NCI-H2107 treated with DMSO at 0.1 percent for 48 hours (cell line): Measurements from ENCODE around the gene STXBP3.
A peak's percentile ranks its signal among the peaks of the same experiment; 100 is the strongest.

Experiments used
- DNase-seq: peaks from one replicate; lab custom pipeline; 2025; ENCODE audit not compliant: unreplicated experiment; lab: John Stamatoyannopoulos, UW

STXBP3 gene

DNA sequence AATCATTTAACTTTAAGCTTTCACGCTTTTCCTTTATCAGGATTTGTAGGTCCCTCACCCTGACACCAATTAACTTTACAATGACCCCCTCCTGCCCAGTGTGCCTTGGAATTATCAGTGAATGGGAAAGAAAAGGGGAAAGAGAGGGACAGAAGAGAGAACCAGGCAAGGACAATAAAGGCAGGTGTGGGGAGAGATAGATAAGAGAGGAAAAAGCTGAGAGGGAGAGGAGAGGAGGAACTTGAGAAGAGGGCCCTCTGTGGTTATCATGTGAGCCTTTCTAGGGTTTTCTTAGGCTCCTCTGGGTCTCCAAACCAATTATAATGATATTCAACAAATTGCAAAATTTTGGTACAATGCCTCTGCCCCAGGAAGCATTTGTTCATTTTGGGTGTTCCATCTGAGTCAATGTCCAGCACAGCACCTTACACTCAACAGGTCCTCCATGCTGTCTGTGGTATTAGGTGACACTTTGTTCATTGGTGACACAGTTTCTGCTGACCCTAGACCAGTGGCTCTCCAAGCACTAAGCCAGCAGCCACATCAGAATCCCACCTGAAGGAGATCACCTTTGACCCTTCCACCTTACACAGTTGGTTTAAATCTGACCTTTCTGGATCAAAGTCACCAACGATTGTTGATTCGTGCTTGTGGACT is 96.2 kb downstream of the STXBP3 start:
- DNase-seq, result no peak

DNA sequence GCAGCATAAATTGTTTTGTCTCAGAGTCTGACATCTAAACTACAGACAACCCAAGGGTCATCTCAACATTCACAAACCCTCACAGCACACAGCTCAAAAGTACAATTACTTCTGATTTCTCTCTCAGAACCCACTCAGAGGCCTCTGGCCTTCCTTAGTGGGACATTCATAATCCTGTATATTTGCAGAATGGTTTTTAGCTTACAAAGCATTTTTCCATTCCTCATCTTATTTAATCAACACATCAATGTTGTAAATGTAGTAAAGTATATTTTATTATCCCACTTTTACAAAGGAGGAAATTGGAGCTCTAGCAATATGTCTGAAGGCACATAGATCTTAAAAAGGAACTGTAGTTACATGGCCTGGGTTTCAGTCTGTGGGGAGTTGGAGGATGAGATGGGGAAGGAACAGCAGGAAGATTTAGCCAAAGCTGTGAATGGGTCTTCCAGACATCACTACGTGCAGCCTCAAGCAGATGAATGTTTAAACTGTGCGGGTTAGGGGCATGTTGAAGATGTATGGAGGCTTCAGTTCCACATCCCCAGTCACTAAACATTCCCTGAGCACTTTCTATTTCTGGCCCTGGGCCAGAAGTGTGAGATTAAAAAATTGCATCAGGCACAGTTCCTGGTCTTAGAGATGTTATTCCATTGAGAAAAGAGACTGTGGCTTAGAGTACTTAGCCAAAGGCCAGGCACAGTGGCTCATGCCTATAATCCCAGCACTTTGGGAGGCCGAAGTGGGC is 97.1 kb downstream of the STXBP3 start:
- no peak for DNase-seq

DNA sequence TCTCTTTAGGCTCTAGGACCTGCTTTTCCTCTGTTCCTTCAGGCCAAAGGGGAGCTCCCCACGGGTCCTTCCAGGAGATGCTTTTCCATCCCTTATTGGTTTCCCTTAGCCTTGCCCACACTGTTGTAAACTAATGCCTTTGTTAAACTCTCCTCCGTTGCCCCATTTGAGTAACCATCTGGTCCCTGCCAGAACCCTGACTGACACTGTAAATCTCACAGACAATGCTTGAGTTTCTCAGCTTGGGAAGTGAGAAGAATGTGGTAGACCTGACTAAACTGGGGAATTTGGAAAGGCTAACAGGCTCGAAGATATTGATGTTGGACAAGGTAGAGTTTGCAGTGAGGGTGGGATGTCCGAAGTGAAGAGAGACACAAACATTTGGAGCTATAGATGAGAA is 99.0 kb downstream of the STXBP3 start:
- DNase-seq, result no peak

DNA sequence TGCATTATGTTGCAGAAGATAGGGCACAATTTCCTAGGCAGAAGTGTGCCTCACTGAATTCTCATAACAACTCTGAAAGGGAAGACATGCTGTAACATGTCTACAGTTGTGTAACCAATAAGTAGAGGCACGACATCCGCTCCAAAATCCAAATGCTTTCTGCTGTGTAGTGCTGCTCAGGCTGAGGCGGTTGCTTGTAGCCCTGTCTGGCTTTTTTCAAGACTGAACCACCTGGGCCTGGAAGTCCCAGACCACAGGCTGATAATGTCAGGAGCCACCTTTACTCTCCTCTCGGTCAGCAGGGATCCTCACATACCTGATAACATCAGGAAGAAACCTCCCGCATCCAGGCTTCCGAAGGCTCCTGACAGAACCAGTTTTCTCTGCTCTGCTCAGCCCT is 99.5 kb downstream of the STXBP3 start:
- DNase-seq, result no peak

DNA sequence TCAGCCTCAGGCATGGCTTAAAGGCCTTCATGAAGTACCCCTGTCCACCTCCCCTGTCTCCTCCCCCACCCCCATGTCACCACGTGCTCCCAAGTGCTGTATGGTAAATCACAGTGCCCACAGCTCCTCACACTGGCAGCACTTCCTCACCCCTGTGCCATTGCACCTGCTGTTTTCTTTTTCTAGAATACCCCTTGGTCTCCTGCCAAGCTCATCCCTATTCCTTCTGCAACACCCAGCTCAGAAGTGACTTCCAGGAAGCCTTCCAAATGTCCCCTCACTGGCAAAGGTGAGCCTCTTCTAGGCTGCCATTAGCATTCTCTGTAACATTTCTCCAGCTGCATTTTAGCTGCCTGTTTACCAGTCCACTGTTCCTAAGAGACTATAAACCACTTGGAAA is 101.0 kb downstream of the STXBP3 start:
- DNase-seq, result peak; percentile 17

DNA sequence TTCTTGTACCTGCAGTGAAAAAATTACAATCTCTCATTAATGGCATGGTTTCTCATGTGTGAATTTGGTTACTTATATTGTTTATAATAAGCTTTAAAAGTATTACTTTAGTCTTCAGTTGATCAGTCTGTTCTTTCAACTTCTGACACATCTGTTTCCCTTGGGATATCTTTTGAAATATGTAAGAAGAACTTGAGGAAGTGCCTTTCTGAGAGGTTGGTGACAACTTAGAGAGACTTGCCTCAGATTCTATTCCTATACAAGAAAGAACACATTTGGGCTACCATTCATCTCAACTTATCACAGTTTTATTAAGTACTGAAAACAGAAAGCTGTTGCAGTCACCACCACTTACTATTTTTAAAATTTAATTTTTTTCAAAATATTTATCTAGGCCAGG is 102.3 kb downstream of the STXBP3 start:
- no peak for DNase-seq

DNA sequence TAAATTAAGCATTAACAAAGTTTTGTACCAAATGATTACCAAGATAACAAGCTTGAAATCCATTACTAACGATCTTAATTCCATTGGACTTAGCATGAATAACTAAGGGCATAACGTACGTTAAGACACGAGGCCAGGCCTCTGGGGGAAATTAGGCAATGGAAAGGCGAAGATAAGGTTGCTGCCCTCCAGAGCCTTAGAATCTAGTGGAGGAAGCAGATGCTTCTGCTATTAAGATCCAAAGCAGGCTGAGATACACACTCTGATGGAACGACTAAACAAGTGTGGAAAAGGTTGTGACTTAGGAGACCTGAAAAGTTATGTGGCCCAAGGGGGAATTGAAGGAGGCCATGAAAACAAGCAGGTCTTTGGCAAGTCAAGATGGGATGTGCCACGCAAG is 104.5 kb downstream of the STXBP3 start:
- no peak for DNase-seq

DNA sequence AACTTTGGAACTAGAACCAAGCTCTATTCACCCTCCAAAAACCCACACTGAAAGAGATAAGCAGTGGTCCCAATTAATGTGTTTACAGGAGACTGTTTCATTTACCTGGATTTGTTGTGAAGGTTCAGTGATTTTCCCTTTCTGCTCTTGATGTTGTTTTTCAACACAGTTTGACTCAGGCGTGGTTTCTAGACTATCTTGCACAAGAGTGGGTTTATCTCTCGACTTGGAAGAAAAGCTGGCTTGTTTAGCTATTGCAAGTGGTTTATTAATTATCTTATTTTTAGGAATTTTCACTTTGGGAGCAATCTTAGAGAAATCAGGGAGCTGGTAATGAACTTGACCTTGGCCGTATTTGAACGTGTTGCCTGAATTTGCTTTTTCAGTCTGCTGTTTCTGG is 105.1 kb downstream of the STXBP3 start:
- no peak for DNase-seq

DNA sequence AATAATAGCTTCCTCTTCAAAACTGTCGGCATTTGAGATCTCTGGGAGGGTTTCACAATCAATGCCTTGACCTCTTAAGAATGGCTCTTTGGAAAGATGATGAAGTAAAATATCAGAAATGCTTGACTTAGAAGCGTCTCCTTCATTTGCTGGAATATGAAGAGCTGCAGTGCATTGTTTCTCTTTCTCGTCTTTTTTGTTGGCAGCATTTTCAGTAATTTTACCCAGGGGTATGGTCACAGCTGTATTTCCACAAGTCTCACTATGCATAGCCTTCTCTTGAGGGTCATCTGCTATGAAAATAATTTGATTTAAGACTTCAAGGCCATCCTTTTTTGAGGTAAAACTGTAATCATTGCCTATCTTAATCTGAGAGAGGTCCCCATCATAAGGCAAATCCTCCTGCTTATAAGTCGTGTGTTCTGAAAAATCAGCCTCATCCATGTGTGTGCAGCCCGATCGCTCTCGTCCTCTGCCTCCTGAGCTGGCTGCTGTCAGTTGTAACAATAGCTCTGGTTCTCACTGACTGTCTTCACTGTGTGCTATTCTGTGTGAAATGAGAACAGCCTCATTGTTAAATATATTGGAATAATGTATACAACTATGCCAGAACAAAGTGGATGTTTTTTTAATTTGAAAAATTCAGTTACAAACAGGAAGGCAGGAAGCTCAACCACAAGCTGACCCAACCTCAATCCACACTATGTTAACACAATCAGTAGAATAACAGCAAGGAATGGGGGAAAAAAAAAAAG is 105.9 kb downstream of the STXBP3 start:
- DNase-seq, result no peak

DNA sequence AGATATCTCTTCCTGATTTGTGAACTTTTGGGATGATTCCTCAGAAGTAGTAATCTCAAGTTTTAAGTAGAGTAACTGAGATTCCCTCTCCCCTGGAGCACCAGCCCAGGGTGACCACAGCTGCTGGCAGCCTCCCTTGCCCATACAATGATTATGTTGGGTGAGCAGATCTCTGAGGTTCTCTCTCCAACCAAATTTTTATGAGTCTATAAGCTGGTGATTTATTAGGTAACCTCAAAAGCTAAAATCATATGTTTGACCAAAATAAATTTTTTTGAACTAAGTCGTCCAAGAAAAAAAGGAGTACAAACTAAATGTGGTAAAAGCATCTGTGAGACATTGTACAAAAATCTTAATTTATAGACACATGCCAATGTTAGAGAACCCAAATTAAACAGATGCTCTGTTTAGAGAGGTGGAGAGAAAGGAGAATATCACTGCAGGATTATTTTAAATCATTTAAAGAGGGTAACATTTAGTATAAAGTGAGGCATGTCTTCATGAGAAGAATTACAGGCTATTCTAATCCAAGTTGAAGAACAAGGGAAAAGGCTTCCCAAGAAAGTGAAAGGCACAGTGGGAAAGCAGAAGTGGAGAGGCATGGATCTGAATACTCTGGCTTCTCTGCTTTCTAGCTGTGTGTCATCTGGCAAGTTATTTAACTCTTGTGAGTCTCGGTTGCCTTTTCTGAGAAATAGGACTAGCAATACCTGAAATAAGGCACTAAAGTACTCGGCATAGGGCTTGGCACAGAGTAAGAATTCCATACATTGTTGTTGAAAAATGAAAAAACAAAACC is 107.9 kb downstream of the STXBP3 start:
- DNase-seq, result no peak

DNA sequence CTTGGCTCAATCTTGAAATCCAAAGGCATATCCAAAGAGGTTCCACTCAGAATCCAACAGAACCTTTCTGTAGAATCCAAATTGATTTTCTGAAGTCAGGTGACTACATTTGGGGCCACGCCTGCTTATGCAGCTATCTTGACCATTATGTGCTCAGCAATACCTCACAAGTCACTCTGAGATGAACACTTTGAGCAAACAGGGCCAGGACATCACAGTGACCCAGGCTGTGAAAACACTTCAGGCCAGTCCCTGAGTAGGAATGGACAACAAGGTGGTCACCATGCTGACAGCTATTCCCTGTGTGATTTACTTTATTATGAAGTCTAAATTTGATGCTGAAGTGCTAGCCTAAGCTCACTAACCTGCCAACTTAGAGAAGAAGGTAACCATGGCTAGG is 110.5 kb downstream of the STXBP3 start, which contains the start of gene AKNAD1:
Gene AKNAD1, minus strand, starts transcription at position 101 of the 400 bp plus-strand sequence. CDS start 4,430 bp downstream, outside the sequence.
- DNase-seq, result no peak

DNA sequence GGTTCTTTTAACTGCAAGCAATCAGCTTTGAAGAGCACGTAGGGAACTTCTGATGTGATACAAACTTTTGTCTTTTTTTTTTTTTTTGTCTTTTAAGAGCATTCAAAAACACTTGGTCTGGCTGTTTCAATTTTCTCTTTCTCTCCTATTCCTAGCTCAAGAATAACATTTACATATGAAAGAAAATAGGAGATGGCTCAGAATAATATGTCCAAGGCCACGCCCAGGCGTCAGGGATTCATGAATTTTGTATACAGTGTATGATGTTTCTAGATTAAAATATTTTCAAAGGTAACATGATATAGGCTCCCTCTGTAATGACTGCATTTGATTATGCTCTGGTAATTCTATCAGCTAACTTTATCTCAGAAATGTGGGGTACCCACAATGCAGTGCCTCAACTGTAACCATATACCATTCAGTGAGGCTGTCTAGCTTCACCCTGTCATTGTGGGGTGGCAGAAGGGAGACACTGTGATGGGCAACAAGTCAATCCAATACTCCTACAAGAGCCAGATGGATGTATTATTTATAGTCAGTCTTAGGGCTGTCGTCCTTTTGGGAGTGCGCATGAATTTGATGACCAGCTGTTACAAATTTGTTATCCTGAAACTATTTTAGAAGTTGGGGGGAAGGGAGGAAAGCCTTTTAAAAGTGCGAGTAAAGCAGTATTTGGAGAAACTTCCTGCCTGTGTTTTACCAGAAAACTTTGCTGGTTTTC is 111.9 kb downstream of the STXBP3 start:
- no peak for DNase-seq
